DMS 273 (cell line): ENCODE measurements around the gene TMEM151A.
A peak's percentile ranks its signal among the peaks of the same experiment; 100 is the strongest.
"Not testable (repeated sequence)": the region's sequence is repeated elsewhere in the genome, so short reads cannot be mapped to it uniquely, and the experiment has no call there.

Experiments
- DNase-seq: peaks from one replicate; lab custom pipeline; 2025; ENCODE audit not compliant: unreplicated experiment; lab: John Stamatoyannopoulos, UW

The TMEM151A gene

GRCh38 chr11:66291706-66292542, at the start of gene TMEM151A:
Gene TMEM151A (plus strand): TSS chr11:66291894. CDS start chr11:66292014, 120 bp downstream.
- peak; percentile 58 for DNase-seq

- DNase-seq, result peak; percentile 47
Observed at GRCh38 chr11:66242095-66242765, 49.5 kb upstream of the TMEM151A start.

- no peak for DNase-seq
Observed at GRCh38 chr11:66243782-66244535, 47.7 kb upstream of the TMEM151A start.

GRCh38 chr11:66247295-66247694, 44.4 kb upstream of the TMEM151A start:
- DNase-seq, result no peak

GRCh38 chr11:66247801-66248200, 43.9 kb upstream of the TMEM151A start:
- DNase-seq, result no peak

- no peak for DNase-seq
Observed at GRCh38 chr11:66248903-66249302, 42.8 kb upstream of the TMEM151A start.

GRCh38 chr11:66251809-66252208, 39.9 kb upstream of the TMEM151A start:
- no peak for DNase-seq

GRCh38 chr11:66253081-66253480, 38.6 kb upstream of the TMEM151A start:
- DNase-seq, result not testable (repeated sequence)

GRCh38 chr11:66258473-66258893, 33.2 kb upstream of the TMEM151A start:
- DNase-seq, result no peak

- DNase-seq, result no peak
Observed at GRCh38 chr11:66259225-66259624, 32.5 kb upstream of the TMEM151A start.

- peak; percentile 64 for DNase-seq
Observed at GRCh38 chr11:66259956-66260355, 31.7 kb upstream of the TMEM151A start.

GRCh38 chr11:66261578-66261977, 30.1 kb upstream of the TMEM151A start:
- DNase-seq, result no peak

- no peak for DNase-seq
Observed at GRCh38 chr11:66262191-66262590, 29.5 kb upstream of the TMEM151A start.

GRCh38 chr11:66262696-66263095, 29.0 kb upstream of the TMEM151A start:
- DNase-seq, result no peak

- no peak for DNase-seq
Observed at GRCh38 chr11:66263231-66263630, 28.5 kb upstream of the TMEM151A start.

GRCh38 chr11:66263785-66264184, 27.9 kb upstream of the TMEM151A start:
- DNase-seq, result no peak

- no peak for DNase-seq
Observed at GRCh38 chr11:66264383-66264782, 27.3 kb upstream of the TMEM151A start.

GRCh38 chr11:66264914-66265313, 26.8 kb upstream of the TMEM151A start:
- DNase-seq, result peak; percentile 35

GRCh38 chr11:66265531-66266377, 25.9 kb upstream of the TMEM151A start:
- no peak for DNase-seq

- DNase-seq, result no peak
Observed at GRCh38 chr11:66266378-66267038, 25.2 kb upstream of the TMEM151A start.
